Keratinocyte (primary cell): ENCODE results near the gene HOXB4. TPM values are rescaled to one million over a fixed set of nuclear protein-coding genes. Genes with fewer than 3 reads are reported as not detected.

Experiments used
- DNase-seq: peaks from one replicate; pipeline ENCODE4 v3.0.0-alpha.2; 2011; ENCODE audit warnings: low read depth, missing footprints, low spot score
- FAIRE-seq: peaks from 2 replicates; lab custom pipeline; 2011; peaks lifted over from hg19 to GRCh38; lab: Jason Lieb, UNC
- H2AFZ ChIP-seq: 2 replicates; pipeline ENCODE4 v1.6.0; 2012; ENCODE audit warnings: low read length, control low read depth, inconsistent platforms; ENCODE audit not compliant: control insufficient read depth
- H3K27ac ChIP-seq: 2 replicates; pipeline ENCODE4 v1.5.1; 2011; ENCODE audit warnings: low read length; ENCODE audit not compliant: control insufficient read depth, insufficient read depth
- H3K27me3 ChIP-seq: 3 replicates; pipeline ENCODE4 v1.6.0; 2011; ENCODE audit warnings: low read length; ENCODE audit not compliant: control insufficient read depth, insufficient read depth; ENCODE audit errors: extremely low read depth
- H3K36me3 ChIP-seq, 2 experiments: 2 replicates in 1 of 2; 3 replicates in 1 of 2; pipeline ENCODE4 v1.5.1; 2011; ENCODE audit warnings: low read length in 2 of 2, mild to moderate bottlenecking in 1 of 2; ENCODE audit not compliant: control insufficient read depth in 2 of 2, insufficient read depth in 2 of 2; ENCODE audit errors: extremely low read depth in 1 of 2
- H3K4me1 ChIP-seq: 3 replicates; pipeline ENCODE4 v1.5.1; 2011; ENCODE audit warnings: low read length; ENCODE audit not compliant: control insufficient read depth, insufficient read depth; ENCODE audit errors: extremely low read depth
- H3K4me2 ChIP-seq: 3 replicates; pipeline ENCODE4 v1.6.0; 2011; ENCODE audit warnings: low read depth, low read length; ENCODE audit not compliant: control insufficient read depth, insufficient read depth; ENCODE audit errors: extremely low read depth
- H3K4me3 ChIP-seq, 3 experiments: fragments of 200-600 bp in 1 of 3; sonication (generic) in 1 of 3; 2 replicates in 2 of 3; 3 replicates in 1 of 3; pipeline ENCODE4 v1.5.1; 2011 to 2016; ENCODE audit warnings: low read length in 3 of 3, mild to moderate bottlenecking in 3 of 3, control low read depth in 2 of 3, inconsistent platforms in 1 of 3, low read depth in 1 of 3, mixed read lengths in 1 of 3, mixed run types in 1 of 3, moderate library complexity in 1 of 3; ENCODE audit not compliant: control insufficient read depth in 2 of 3, insufficient read depth in 2 of 3; ENCODE audit errors: extremely low read depth in 1 of 3
- H3K79me2 ChIP-seq: 2 replicates; pipeline ENCODE4 v1.6.0; 2012; ENCODE audit warnings: low read length; ENCODE audit not compliant: control insufficient read depth, insufficient read depth
- H3K9ac ChIP-seq: 3 replicates; pipeline ENCODE4 v1.6.0; 2011; ENCODE audit warnings: low read length; ENCODE audit not compliant: control insufficient read depth, insufficient read depth; ENCODE audit errors: extremely low read depth
- H3K9me1 ChIP-seq: 3 replicates; pipeline ENCODE4 v1.6.0; 2011; ENCODE audit warnings: low read length; ENCODE audit not compliant: control insufficient read depth, insufficient read depth; ENCODE audit errors: extremely low read depth
- H3K9me3 ChIP-seq: 2 replicates; pipeline ENCODE4 v1.5.1; 2012; ENCODE audit warnings: low read depth, low read length; ENCODE audit not compliant: control insufficient read depth
- H4K20me1 ChIP-seq: 3 replicates; pipeline ENCODE4 v1.6.0; 2011; ENCODE audit warnings: low read length; ENCODE audit not compliant: control insufficient read depth, insufficient read depth; ENCODE audit errors: extremely low read depth
- CTCF ChIP-seq, 3 experiments: IDR thresholded peaks in 1 of 3; conservative IDR thresholded peaks in 1 of 3; optimal IDR thresholded peaks in 1 of 3; 2 replicates in 2 of 3; 3 replicates in 1 of 3; pipeline versions ENCODE3 to v1.5.1; 2011; ENCODE audit warnings: low read length in 3 of 3, mild to moderate bottlenecking in 3 of 3, moderate library complexity in 2 of 3, control low read depth in 1 of 3, inconsistent platforms in 1 of 3; ENCODE audit not compliant: insufficient read depth in 2 of 3; ENCODE audit errors: extremely low read depth in 1 of 3
- EZH2 ChIP-seq: IDR thresholded peaks from one replicate; pipeline ENCODE4 v1.6.1; 2012; ENCODE audit warnings: inconsistent platforms, mild to moderate bottlenecking, low read length, moderate library complexity
- dilution Hi-C: fragments of 300-500 bp; cut with MboI; formaldehyde crosslinking; loops from one replicate; pipeline ENCODE4 v1.7.0; 2020; ENCODE audit warnings: low sequenced_read_pairs; ENCODE audit not compliant: extremely low pct_ligation_motif_present
- polyA plus RNA-seq, 5 experiments: library from polyadenylated mRNA; depleted of rRNA in 3 of 5; stranded (reverse) in 3 of 5; stranded (forward) in 1 of 5; unstranded in 1 of 5; fragments of >200 nt; gene quantifications; 1 replicate in 1 of 5; 2 replicates in 3 of 5; 3 replicates in 1 of 5; pipeline versions ENCODE4 v1.2.1 to v1.2.3, GENCODE V29; 2011 to 2012; ENCODE audit warnings: missing spikeins in 2 of 5, low read depth in 1 of 5, low replicate concordance in 1 of 5

Gene HOXB4
- polyA plus RNA-seq, 1 donor (not counting 4 experiments of a cell fraction or from before 2014, with no cell fraction given): 0.59 TPM

- no peaks in the 10 kb centered on the region for H3K9me1 ChIP-seq
- TF ChIP-seq EZH2: no peak
- no peak for TF ChIP-seq CTCF (optimal IDR thresholded peaks at IDR 0.05 in 1 of 3, IDR thresholded peaks at IDR 0.05 in 1 of 3, conservative IDR thresholded peaks at IDR 0.05 in 1 of 3; ENCODE audit: extremely low read depth in 1 of 3, insufficient read depth in 2 of 3, low read length in 3 of 3)
- H3K9ac ChIP-seq: no peak overlapping the region
- dilution Hi-C loops: no loop called here
- no peak overlapping the region for H2AFZ ChIP-seq
- no peak overlapping the region for H3K4me2 ChIP-seq
- no peaks in the 10 kb centered on the region for H4K20me1 ChIP-seq
- H3K4me1 ChIP-seq: peaks cover 11% of the 10 kb centered on the region
- H3K4me3 ChIP-seq: no peak overlapping the region
- no peaks in the 10 kb centered on the region for H3K9me3 ChIP-seq
- DNase-seq: no peak
- H3K36me3 ChIP-seq: no peaks in the 10 kb centered on the region
- H3K79me2 ChIP-seq: no peaks in the 10 kb centered on the region
- H3K27ac ChIP-seq: no peak overlapping the region
- no peak for FAIRE-seq
- H3K27me3 ChIP-seq: peaks cover 8% of the 10 kb centered on the region
Observed at GRCh38 chr17:48527547-48527932, 50.6 kb downstream of the HOXB4 start.

GRCh38 chr17:48526608-48527546 lies 51.3 kb downstream of the HOXB4 start:
- H2AFZ ChIP-seq: no peak overlapping the region
- FAIRE-seq: no peak
- peaks cover 8% of the 10 kb centered on the region for H3K27me3 ChIP-seq

More at GRCh38 chr17:48526608-48527546, 51.3 kb downstream of the HOXB4 start:
- dilution Hi-C loops: no loop called here
- no peaks in the 10 kb centered on the region for H3K9me1 ChIP-seq
- no peak for DNase-seq
- no peaks in the 10 kb centered on the region for H3K9me3 ChIP-seq
- H3K4me2 ChIP-seq: peak overlapping the region; percentile 22
- H3K4me1 ChIP-seq: peaks cover 11% of the 10 kb centered on the region
- no peaks in the 10 kb centered on the region for H4K20me1 ChIP-seq
- no peaks in the 10 kb centered on the region for H3K79me2 ChIP-seq
- no peak overlapping the region for H3K9ac ChIP-seq
- no peaks in the 10 kb centered on the region for H3K36me3 ChIP-seq
- no peak overlapping the region for H3K27ac ChIP-seq
- TF ChIP-seq CTCF (optimal IDR thresholded peaks at IDR 0.05 in 1 of 3, IDR thresholded peaks at IDR 0.05 in 1 of 3, conservative IDR thresholded peaks at IDR 0.05 in 1 of 3; ENCODE audit: extremely low read depth in 1 of 3, insufficient read depth in 2 of 3, low read length in 3 of 3) (no peak), EZH2 (peak; percentile 35)
- H3K4me3 ChIP-seq: no peak overlapping the region

Other genes starting within 250 kb of the HOXB4 start
- gene SKAP1, start 148.1 kb downstream of the HOXB4 start, polyA plus RNA-seq: 0.09 TPM in 1 of 3 replicates, not detected in the others
- gene HOXB1, start 47.3 kb downstream of the HOXB4 start, polyA plus RNA-seq: not detected in 3 replicates
- gene HOXB2, start 33.2 kb downstream of the HOXB4 start, polyA plus RNA-seq: 3.0 to 5.7 TPM (median 3.8 TPM) in 3 replicates
- 0.63 to 1.2 TPM (median 1.1 TPM) in 3 replicates for gene HOXB3, start 11.9 kb upstream of the HOXB4 start, polyA plus RNA-seq
- 0.04 to 0.19 TPM in 2 of 3 replicates, not detected in the other for gene HOXB5, start 15.4 kb upstream of the HOXB4 start, polyA plus RNA-seq
- gene HOXB6, start 26.6 kb upstream of the HOXB4 start, polyA plus RNA-seq: 0.62 to 0.77 TPM (median 0.68 TPM) in 3 replicates
- gene HOXB7, start 32.7 kb upstream of the HOXB4 start, polyA plus RNA-seq: 0.68 to 1.2 TPM (median 1.0 TPM) in 3 replicates
- not detected in 3 replicates for gene HOXB8, start 36.9 kb upstream of the HOXB4 start, polyA plus RNA-seq
- gene HOXB9, start 48.0 kb upstream of the HOXB4 start, polyA plus RNA-seq: 0.03 TPM in 1 of 3 replicates, not detected in the others
- gene PRAC1, start 144.2 kb upstream of the HOXB4 start, polyA plus RNA-seq: not detected in 3 replicates
- not detected in 3 replicates for gene PRAC2, start 144.8 kb upstream of the HOXB4 start, polyA plus RNA-seq
- gene HOXB13, start 150.4 kb upstream of the HOXB4 start, polyA plus RNA-seq: not detected in 3 replicates
- not detected in 3 replicates for gene TTLL6, start 238.9 kb upstream of the HOXB4 start, polyA plus RNA-seq